ENCODE data around the gene SND1.

DNA sequence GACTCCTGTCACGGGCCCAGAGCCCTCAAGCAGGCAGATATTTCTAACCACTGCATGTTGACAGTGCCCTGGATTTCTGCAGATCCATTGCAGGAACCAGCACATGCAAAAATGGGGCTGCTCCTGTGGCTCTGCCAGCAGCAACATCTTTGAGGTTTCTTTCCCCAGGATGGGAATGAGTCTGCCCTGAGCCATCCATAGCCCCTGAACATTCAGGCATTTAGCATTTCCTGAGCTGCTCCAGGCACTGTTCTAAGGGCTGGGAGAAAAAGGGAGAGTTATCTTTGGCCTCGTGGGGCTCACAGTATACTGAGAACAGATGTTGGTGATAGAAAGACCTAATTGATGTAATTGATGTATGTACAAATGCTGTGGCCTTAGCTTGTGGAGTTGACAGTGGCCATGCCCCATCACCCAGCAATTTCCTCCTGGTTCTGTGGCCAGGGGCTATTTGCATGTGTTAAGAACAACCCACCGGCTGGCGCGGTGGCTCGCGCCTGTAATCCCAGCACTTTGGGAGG, 445.3 kb downstream of the SND1 start:
- TF ChIP-seq POLR2AphosphoS5 (IDR thresholded peaks at IDR 0.05) (no peak), CTCF (IDR thresholded peaks at IDR 0.05) (no peak)

Measured in breast epithelium (tissue), 3 donors.